ENCODE data around the gene NUTM2D.
"Not testable (repeated sequence)": the region's sequence is repeated elsewhere in the genome, so short reads cannot be mapped to it uniquely, and the experiment has no call there.

The NUTM2D gene

GRCh38 chr10:87342249-87342710 lies 15.3 kb upstream of the NUTM2D start:
- not testable (repeated sequence) for H3K9me3 ChIP-seq; H3K36me3 ChIP-seq; H3K4me1 ChIP-seq (ENCODE audit: control insufficient read depth in 1 of 2, insufficient read depth in 1 of 2, low read depth in 1 of 2, low read length in 1 of 2); H3K27me3 ChIP-seq
- H3K4me3 ChIP-seq (ENCODE audit: low read depth in 1 of 2, low read length in 1 of 2), result peak overlapping the region; percentile 55 to 71
- peak overlapping the region; percentile 85 for H3K27ac ChIP-seq

- not testable (repeated sequence) for H3K9me3 ChIP-seq; H3K4me1 ChIP-seq (ENCODE audit: control insufficient read depth in 1 of 2, insufficient read depth in 1 of 2, low read depth in 1 of 2, low read length in 1 of 2); H3K27me3 ChIP-seq; H3K36me3 ChIP-seq
- H3K27ac ChIP-seq, result peak overlapping the region; percentile 85
- H3K4me3 ChIP-seq (ENCODE audit: low read depth in 1 of 2, low read length in 1 of 2), result peak overlapping the region; percentile 55 to 71
These were observed 14.8 kb upstream of the NUTM2D start for GRCh38 chr10:87342711-87343258.

GRCh38 chr10:87345743-87346142 lies 11.8 kb upstream of the NUTM2D start:
- H3K9me3 ChIP-seq; H3K27ac ChIP-seq; H3K4me1 ChIP-seq (ENCODE audit: control insufficient read depth in 1 of 2, insufficient read depth in 1 of 2, low read depth in 1 of 2, low read length in 1 of 2); H3K36me3 ChIP-seq; H3K4me3 ChIP-seq (ENCODE audit: low read depth in 1 of 2, low read length in 1 of 2); H3K27me3 ChIP-seq: not testable (repeated sequence)

GRCh38 chr10:87350161-87350560 lies 7.4 kb upstream of the NUTM2D start:
- not testable (repeated sequence) for H3K27me3 ChIP-seq; H3K9me3 ChIP-seq; H3K36me3 ChIP-seq; H3K4me3 ChIP-seq (ENCODE audit: low read depth in 1 of 2, low read length in 1 of 2); H3K4me1 ChIP-seq (ENCODE audit: control insufficient read depth in 1 of 2, insufficient read depth in 1 of 2, low read depth in 1 of 2, low read length in 1 of 2); H3K27ac ChIP-seq

GRCh38 chr10:87352825-87353224 lies 4.7 kb upstream of the NUTM2D start:
- not testable (repeated sequence) for H3K27ac ChIP-seq, H3K9me3 ChIP-seq

GRCh38 chr10:87355110-87355509 lies 2.4 kb upstream of the NUTM2D start:
- not testable (repeated sequence) for H3K9me3 ChIP-seq; H3K27ac ChIP-seq; H3K36me3 ChIP-seq; H3K4me1 ChIP-seq (ENCODE audit: control insufficient read depth in 1 of 2, insufficient read depth in 1 of 2, low read depth in 1 of 2, low read length in 1 of 2); H3K4me3 ChIP-seq (ENCODE audit: low read depth in 1 of 2, low read length in 1 of 2); H3K27me3 ChIP-seq

More at GRCh38 chr10:87352825-87353224, 4.7 kb upstream of the NUTM2D start:
- H3K36me3 ChIP-seq; H3K27me3 ChIP-seq; H3K4me3 ChIP-seq (ENCODE audit: low read depth in 1 of 2, low read length in 1 of 2); H3K4me1 ChIP-seq (ENCODE audit: control insufficient read depth in 1 of 2, insufficient read depth in 1 of 2, low read depth in 1 of 2, low read length in 1 of 2): not testable (repeated sequence)

GRCh38 chr10:87358159-87358558 lies 615 bp downstream of the NUTM2D start:
- not testable (repeated sequence) for H3K27ac ChIP-seq; H3K36me3 ChIP-seq; H3K4me1 ChIP-seq (ENCODE audit: control insufficient read depth in 1 of 2, insufficient read depth in 1 of 2, low read depth in 1 of 2, low read length in 1 of 2); H3K4me3 ChIP-seq (ENCODE audit: low read depth in 1 of 2, low read length in 1 of 2); H3K27me3 ChIP-seq; H3K9me3 ChIP-seq

GRCh38 chr10:87369514-87370112 lies 12.1 kb downstream of the NUTM2D start:
- not testable (repeated sequence) for H3K27ac ChIP-seq; H3K27me3 ChIP-seq; H3K4me3 ChIP-seq (ENCODE audit: low read depth in 1 of 2, low read length in 1 of 2); H3K9me3 ChIP-seq; H3K4me1 ChIP-seq (ENCODE audit: control insufficient read depth in 1 of 2, insufficient read depth in 1 of 2, low read depth in 1 of 2, low read length in 1 of 2); H3K36me3 ChIP-seq

GRCh38 chr10:87374091-87374490 lies 16.5 kb downstream of the NUTM2D start:
- not testable (repeated sequence) for H3K4me3 ChIP-seq (ENCODE audit: low read depth in 1 of 2, low read length in 1 of 2); H3K27me3 ChIP-seq; H3K36me3 ChIP-seq; H3K27ac ChIP-seq; H3K9me3 ChIP-seq; H3K4me1 ChIP-seq (ENCODE audit: control insufficient read depth in 1 of 2, insufficient read depth in 1 of 2, low read depth in 1 of 2, low read length in 1 of 2)

GRCh38 chr10:87379115-87379514 lies 21.6 kb downstream of the NUTM2D start:
- not testable (repeated sequence) for H3K9me3 ChIP-seq; H3K36me3 ChIP-seq; H3K27ac ChIP-seq; H3K27me3 ChIP-seq; H3K4me1 ChIP-seq (ENCODE audit: control insufficient read depth in 1 of 2, insufficient read depth in 1 of 2, low read depth in 1 of 2, low read length in 1 of 2); H3K4me3 ChIP-seq (ENCODE audit: low read depth in 1 of 2, low read length in 1 of 2)

GRCh38 chr10:87383149-87383857 lies 25.8 kb downstream of the NUTM2D start:
- H3K4me3 ChIP-seq (ENCODE audit: low read depth in 1 of 2, low read length in 1 of 2); H3K9me3 ChIP-seq; H3K27ac ChIP-seq; H3K27me3 ChIP-seq; H3K36me3 ChIP-seq; H3K4me1 ChIP-seq (ENCODE audit: control insufficient read depth in 1 of 2, insufficient read depth in 1 of 2, low read depth in 1 of 2, low read length in 1 of 2): not testable (repeated sequence)

- H3K4me1 ChIP-seq (ENCODE audit: control insufficient read depth in 1 of 2, insufficient read depth in 1 of 2, low read depth in 1 of 2, low read length in 1 of 2); H3K27me3 ChIP-seq: not testable (repeated sequence)
These were observed 26.7 kb downstream of the NUTM2D start for GRCh38 chr10:87384283-87384682.

GRCh38 chr10:87385762-87386360 lies 28.3 kb downstream of the NUTM2D start:
- not testable (repeated sequence) for H3K27ac ChIP-seq; H3K36me3 ChIP-seq; H3K4me1 ChIP-seq (ENCODE audit: control insufficient read depth in 1 of 2, insufficient read depth in 1 of 2, low read depth in 1 of 2, low read length in 1 of 2); H3K9me3 ChIP-seq; H3K4me3 ChIP-seq (ENCODE audit: low read depth in 1 of 2, low read length in 1 of 2); H3K27me3 ChIP-seq

More at GRCh38 chr10:87384283-87384682, 26.7 kb downstream of the NUTM2D start:
- H3K9me3 ChIP-seq; H3K27ac ChIP-seq; H3K4me3 ChIP-seq (ENCODE audit: low read depth in 1 of 2, low read length in 1 of 2); H3K36me3 ChIP-seq: not testable (repeated sequence)

GRCh38 chr10:87391360-87391759 lies 33.8 kb downstream of the NUTM2D start:
- H3K27me3 ChIP-seq; H3K4me3 ChIP-seq (ENCODE audit: low read depth in 1 of 2, low read length in 1 of 2); H3K4me1 ChIP-seq (ENCODE audit: control insufficient read depth in 1 of 2, insufficient read depth in 1 of 2, low read depth in 1 of 2, low read length in 1 of 2); H3K36me3 ChIP-seq; H3K27ac ChIP-seq; H3K9me3 ChIP-seq: not testable (repeated sequence)

Data from neutrophil (primary cell).